Type B pancreatic cell (in vitro differentiated cells): ENCODE results near the gene RAPGEF5. TPM values are rescaled to one million over a fixed set of nuclear protein-coding genes. Genes with fewer than 3 reads are reported as not detected.

Source experiments
- DNase-seq: peaks from one replicate; pipeline ENCODE4 v3.0.0; 2021; ENCODE audit warnings: mixed read lengths; ENCODE audit not compliant: unreplicated experiment; ENCODE audit errors: extremely low spot score
- H3K27ac Mint-ChIP-seq: 2 replicates; pipeline ENCODE4 v1.8.0; 2021; ENCODE audit warnings: mild to moderate bottlenecking, mixed read lengths
- H3K27me3 Mint-ChIP-seq: 2 replicates; pipeline ENCODE4 v1.8.0; 2021; ENCODE audit warnings: mixed read lengths
- H3K36me3 Mint-ChIP-seq: 2 replicates; pipeline ENCODE4 v1.8.0; 2021; ENCODE audit warnings: mixed read lengths
- H3K4me1 Mint-ChIP-seq: one replicate; pipeline ENCODE4 v1.8.0; 2021; ENCODE audit warnings: mixed read lengths; ENCODE audit not compliant: unreplicated experiment
- H3K4me3 Mint-ChIP-seq: 2 replicates; pipeline ENCODE4 v1.8.0; 2021; ENCODE audit warnings: mild to moderate bottlenecking, mixed read lengths
- H3K9me3 Mint-ChIP-seq: 2 replicates; pipeline ENCODE4 v1.8.0; 2021; ENCODE audit warnings: mixed read lengths
- CTCF ChIP-seq: fragments of 200-600 bp; sonication (generic); conservative IDR thresholded peaks from 2 replicates; pipeline ENCODE4 v1.5.0; 2021; ENCODE audit warnings: antibody characterized with exemption, mild to moderate bottlenecking
- total RNA-seq: library from RNA; stranded (reverse); gene quantifications from 2 replicates; pipeline ENCODE4 v1.2.1, GENCODE V29; 2021; ENCODE audit warnings: low replicate concordance

Gene RAPGEF5
- total RNA-seq, 1 donor from 2014 or later, result 13.3 TPM

GRCh38 chr7:22117222-22117621, 239.7 kb downstream of the RAPGEF5 start:
- H3K27me3 Mint-ChIP-seq, result no peaks in the 10 kb centered on the region
- TF ChIP-seq CTCF, result no peak
- H3K4me1 Mint-ChIP-seq, result peaks cover 8% of the 10 kb centered on the region
- DNase-seq, result no peak
- H3K36me3 Mint-ChIP-seq, result peaks cover 3% of the 10 kb centered on the region
- no peaks in the 10 kb centered on the region for H3K9me3 Mint-ChIP-seq
- no peak overlapping the region for H3K4me3 Mint-ChIP-seq
- no peak overlapping the region for H3K27ac Mint-ChIP-seq

- TF ChIP-seq CTCF, result no peak
- DNase-seq, result no peak
- Mint-ChIP-seq H3K27me3 (no peaks in the 10 kb centered on the region), H3K9me3 (no peaks in the 10 kb centered on the region), H3K27ac (no peak overlapping the region), H3K36me3 (peaks cover 3% of the 10 kb centered on the region), H3K4me1 (peaks cover under 1% of the 10 kb centered on the region), H3K4me3 (no peak overlapping the region)
Observed at GRCh38 chr7:22116451-22117030, 240.4 kb downstream of the RAPGEF5 start.

GRCh38 chr7:22115689-22116088, 241.3 kb downstream of the RAPGEF5 start:
- Mint-ChIP-seq H3K36me3 (peaks cover 3% of the 10 kb centered on the region), H3K4me1 (no peaks in the 10 kb centered on the region), H3K9me3 (no peaks in the 10 kb centered on the region), H3K27me3 (no peaks in the 10 kb centered on the region), H3K27ac (no peak overlapping the region), H3K4me3 (no peak overlapping the region)
- TF ChIP-seq CTCF, result no peak
- no peak for DNase-seq

GRCh38 chr7:22114440-22114981, 242.4 kb downstream of the RAPGEF5 start:
- DNase-seq, result no peak

GRCh38 chr7:22113041-22113440, 243.9 kb downstream of the RAPGEF5 start:
- peaks cover 6% of the 10 kb centered on the region for H3K4me1 Mint-ChIP-seq
- H3K9me3 Mint-ChIP-seq, result no peaks in the 10 kb centered on the region
- peaks cover 3% of the 10 kb centered on the region for H3K36me3 Mint-ChIP-seq
- no peak overlapping the region for H3K27ac Mint-ChIP-seq
- no peak for TF ChIP-seq CTCF
- H3K27me3 Mint-ChIP-seq, result peaks cover 4% of the 10 kb centered on the region
- DNase-seq, result no peak
- no peak overlapping the region for H3K4me3 Mint-ChIP-seq

More at GRCh38 chr7:22114440-22114981, 242.4 kb downstream of the RAPGEF5 start:
- H3K4me3 Mint-ChIP-seq, result no peak overlapping the region
- no peak for TF ChIP-seq CTCF
- H3K36me3 Mint-ChIP-seq, result peaks cover 3% of the 10 kb centered on the region
- no peak overlapping the region for H3K27ac Mint-ChIP-seq
- peaks cover 6% of the 10 kb centered on the region for H3K4me1 Mint-ChIP-seq
- H3K9me3 Mint-ChIP-seq, result no peaks in the 10 kb centered on the region
- peaks cover 4% of the 10 kb centered on the region for H3K27me3 Mint-ChIP-seq
